ENCODE measurements around the gene CLDN17. TPM values are rescaled to one million over a fixed set of nuclear protein-coding genes. Genes with fewer than 3 reads are reported as not detected.

CLDN17 gene
- total RNA-seq, result not detected

- DNase-seq, result no peak
These were observed at the start of gene CLDN17 for GRCh38 chr21:30166705-30167104. CLDN17 (minus strand) TSS chr21:30166805; CDS start chr21:30166617, 188 bp downstream.

- DNase-seq, result no peak
These were observed 49.6 kb upstream of the CLDN17 start, which contains the start of gene CLDN8 for GRCh38 chr21:30216041-30216723. CLDN8 (minus strand) TSS chr21:30216097; CDS start chr21:30215925, 172 bp downstream.

GRCh38 chr21:30211071-30211470 is 44.5 kb upstream of the CLDN17 start:
- no peak for DNase-seq

GRCh38 chr21:30209601-30210000 is 43.0 kb upstream of the CLDN17 start:
- DNase-seq, result no peak

GRCh38 chr21:30207252-30207579 is 40.6 kb upstream of the CLDN17 start:
- no peak for DNase-seq

- DNase-seq, result no peak
These were observed 40.1 kb upstream of the CLDN17 start for GRCh38 chr21:30206551-30207251.

- DNase-seq, result no peak
These were observed 33.4 kb upstream of the CLDN17 start for GRCh38 chr21:30200000-30200399.

- no peak for DNase-seq
These were observed 28.2 kb upstream of the CLDN17 start for GRCh38 chr21:30194701-30195299.

- DNase-seq, result no peak
These were observed 26.6 kb upstream of the CLDN17 start for GRCh38 chr21:30193201-30193600.

GRCh38 chr21:30190554-30190953 is 23.9 kb upstream of the CLDN17 start:
- DNase-seq, result no peak

- DNase-seq, result no peak
These were observed 23.2 kb upstream of the CLDN17 start for GRCh38 chr21:30189773-30190172.

- DNase-seq, result no peak
These were observed 19.6 kb upstream of the CLDN17 start for GRCh38 chr21:30186242-30186641.

- no peak for DNase-seq
These were observed 1.5 kb upstream of the CLDN17 start for GRCh38 chr21:30168086-30168485.

- DNase-seq, result no peak
These were observed 434 bp downstream of the CLDN17 start for GRCh38 chr21:30166171-30166570.

GRCh38 chr21:30164796-30165195 is 1.8 kb downstream of the CLDN17 start:
- no peak for DNase-seq

GRCh38 chr21:30153697-30154340 is 12.8 kb downstream of the CLDN17 start:
- DNase-seq, result no peak

- no peak for DNase-seq
These were observed 13.8 kb downstream of the CLDN17 start for GRCh38 chr21:30152792-30153191.

GRCh38 chr21:30148906-30149305 is 17.7 kb downstream of the CLDN17 start:
- DNase-seq, result no peak

GRCh38 chr21:30146558-30147282 is 19.9 kb downstream of the CLDN17 start:
- DNase-seq, result no peak

- DNase-seq, result no peak
These were observed 28.1 kb downstream of the CLDN17 start for GRCh38 chr21:30138483-30138882.

GRCh38 chr21:30129246-30129645 is 37.4 kb downstream of the CLDN17 start:
- DNase-seq, result no peak

- DNase-seq, result no peak
These were observed 40.0 kb downstream of the CLDN17 start for GRCh38 chr21:30126576-30126975.

GRCh38 chr21:30117631-30118030 is 49.0 kb downstream of the CLDN17 start:
- no peak for DNase-seq

Data from effector CD4-positive, alpha-beta T cell (primary cell).